ENCODE results near the gene DPYD. TPM values are rescaled to one million over a fixed set of nuclear protein-coding genes. Genes with fewer than 3 reads are reported as not detected.

Gene DPYD
- total and polyA plus RNA-seq, 9 donors = 17.2 to 45.9 (median 38.7) TPM

GRCh38 chr1:97101509-97101908, 819.3 kb downstream of the DPYD start:
- H3K4me1 ChIP-seq (ENCODE audit: insufficient read depth) = no peaks in the 10 kb centered on the region
- H3K27ac ChIP-seq = no peak overlapping the region
- no peaks in the 10 kb centered on the region for H3K27me3 ChIP-seq
- intact Hi-C loops (cut with DNase I) = no loop called here
- H3K36me3 ChIP-seq = no peaks in the 10 kb centered on the region
- no peak for DNase-seq
- H3K4me3 ChIP-seq = no peak overlapping the region
- H3K9me3 ChIP-seq = no peaks in the 10 kb centered on the region
- TF ChIP-seq CTCF (IDR thresholded peaks at IDR 0.05) (no peak), EP300 (IDR thresholded peaks at IDR 0.05) (no peak), POLR2A (IDR thresholded peaks at IDR 0.05) (no peak)
- WGBS, 3 donors = 95 to 98% (median 97%) methylated on average over 2 of the region's 2 CpGs

GRCh38 chr1:97097404-97097925, 823.4 kb downstream of the DPYD start:
- intact Hi-C loops (cut with DNase I) = no loop called here
- Histone ChIP-seq H3K36me3 (no peaks in the 10 kb centered on the region), H3K4me3 (no peak overlapping the region), H3K27ac (no peak overlapping the region), H3K9me3 (no peaks in the 10 kb centered on the region), H3K4me1 (ENCODE audit: insufficient read depth) (no peaks in the 10 kb centered on the region), H3K27me3 (no peaks in the 10 kb centered on the region)
- WGBS, 3 donors = 98 to 100% (median 100%) methylated on average over 1 of the region's 1 CpG
- TF ChIP-seq CTCF (IDR thresholded peaks at IDR 0.05) (no peak), POLR2A (IDR thresholded peaks at IDR 0.05) (no peak), EP300 (IDR thresholded peaks at IDR 0.05) (no peak)
- no peak for DNase-seq

GRCh38 chr1:97095764-97096163, 825.1 kb downstream of the DPYD start:
- Histone ChIP-seq H3K27me3 (no peaks in the 10 kb centered on the region), H3K9me3 (no peaks in the 10 kb centered on the region), H3K4me3 (no peak overlapping the region), H3K36me3 (no peaks in the 10 kb centered on the region), H3K4me1 (ENCODE audit: insufficient read depth) (no peaks in the 10 kb centered on the region), H3K27ac (no peak overlapping the region)
- no peak for TF ChIP-seq POLR2A (IDR thresholded peaks at IDR 0.05)
- no peak for TF ChIP-seq CTCF (IDR thresholded peaks at IDR 0.05)
- TF ChIP-seq EP300 (IDR thresholded peaks at IDR 0.05) = no peak
- DNase-seq = no peak
- intact Hi-C loops (cut with DNase I) = no loop called here
- WGBS, 3 donors = 94 to 97% (median 97%) methylated on average over 2 of the region's 2 CpGs

GRCh38 chr1:97094247-97094972, 826.4 kb downstream of the DPYD start:
- no peak for DNase-seq
- Histone ChIP-seq H3K27ac (no peak overlapping the region), H3K9me3 (no peaks in the 10 kb centered on the region), H3K27me3 (no peaks in the 10 kb centered on the region), H3K4me3 (no peak overlapping the region), H3K4me1 (ENCODE audit: insufficient read depth) (no peaks in the 10 kb centered on the region), H3K36me3 (no peaks in the 10 kb centered on the region)
- intact Hi-C loops (cut with DNase I) = no loop called here
- 81 to 83% (median 82%) methylated on average over 6 of the region's 6 CpGs for WGBS, 3 donors
- TF ChIP-seq EP300 (IDR thresholded peaks at IDR 0.05) = no peak

GRCh38 chr1:97093741-97094140, 827.1 kb downstream of the DPYD start:
- H3K36me3 ChIP-seq = no peaks in the 10 kb centered on the region
- no peaks in the 10 kb centered on the region for H3K4me1 ChIP-seq (ENCODE audit: insufficient read depth)
- TF ChIP-seq EP300 (IDR thresholded peaks at IDR 0.05) (no peak), CTCF (IDR thresholded peaks at IDR 0.05) (no peak), POLR2A (IDR thresholded peaks at IDR 0.05) (no peak)
- H3K27ac ChIP-seq = no peak overlapping the region
- H3K27me3 ChIP-seq = no peaks in the 10 kb centered on the region
- no peak for DNase-seq
- no peak overlapping the region for H3K4me3 ChIP-seq
- WGBS, 3 donors = 13 to 25% (median 15%) methylated on average over 3 of the region's 3 CpGs
- intact Hi-C loops (cut with DNase I) = no loop called here
- no peaks in the 10 kb centered on the region for H3K9me3 ChIP-seq

Data from ovary (tissue), 9 donors.